Activated CD4-positive, alpha-beta T cell treated with anti-CD3 and anti-CD28 coated beads, Interleukin-2, amount 50 U/mL, for 1 hour (primary cell): ENCODE results near the gene ALAS1.
"Not testable (repeated sequence)": the region's sequence is repeated elsewhere in the genome, so short reads cannot be mapped to it uniquely, and the experiment has no call there.

Experiments
- DNase-seq: peaks from one replicate; pipeline ENCODE4 v3.0.0-alpha.2; 2020

Gene ALAS1

GRCh38 chr3:52177701-52178042, 20.3 kb upstream of the ALAS1 start:
- no peak for DNase-seq

GRCh38 chr3:52178126-52178525, 19.8 kb upstream of the ALAS1 start:
- DNase-seq: not testable (repeated sequence)

- no peak for DNase-seq
These were observed 19.4 kb upstream of the ALAS1 start for GRCh38 chr3:52178537-52178936.

- no peak for DNase-seq
These were observed 16.4 kb upstream of the ALAS1 start for GRCh38 chr3:52181543-52181942.

- no peak for DNase-seq
These were observed 15.8 kb upstream of the ALAS1 start for GRCh38 chr3:52182196-52182595.

GRCh38 chr3:52182691-52183090, 15.3 kb upstream of the ALAS1 start:
- DNase-seq: no peak

GRCh38 chr3:52183786-52184445, 14.0 kb upstream of the ALAS1 start:
- DNase-seq: no peak

- no peak for DNase-seq
These were observed 13.3 kb upstream of the ALAS1 start for GRCh38 chr3:52184690-52185089.

- DNase-seq: no peak
These were observed 12.6 kb upstream of the ALAS1 start for GRCh38 chr3:52185311-52185710.

GRCh38 chr3:52185837-52186236, 12.1 kb upstream of the ALAS1 start:
- DNase-seq: no peak

- DNase-seq: no peak
These were observed 11.2 kb upstream of the ALAS1 start for GRCh38 chr3:52186729-52187128.

GRCh38 chr3:52188556-52188955, 9.4 kb upstream of the ALAS1 start:
- DNase-seq: no peak

GRCh38 chr3:52190294-52191074, 7.5 kb upstream of the ALAS1 start:
- DNase-seq: no peak

- no peak for DNase-seq
These were observed 6.3 kb upstream of the ALAS1 start for GRCh38 chr3:52191663-52192062.

GRCh38 chr3:52193065-52193464, 4.9 kb upstream of the ALAS1 start:
- DNase-seq: no peak

- DNase-seq: no peak
These were observed 3.3 kb upstream of the ALAS1 start for GRCh38 chr3:52194485-52195290.

GRCh38 chr3:52195291-52195597, 2.7 kb upstream of the ALAS1 start:
- no peak for DNase-seq

GRCh38 chr3:52195823-52196331, 2.1 kb upstream of the ALAS1 start:
- DNase-seq: no peak

GRCh38 chr3:52196977-52197376, 983 bp upstream of the ALAS1 start:
- DNase-seq: no peak

- no peak for DNase-seq
These were observed 490 bp upstream of the ALAS1 start for GRCh38 chr3:52197499-52197841.

GRCh38 chr3:52198643-52199608, 966 bp downstream of the ALAS1 start:
- DNase-seq: no peak

GRCh38 chr3:52200981-52201679, 3.2 kb downstream of the ALAS1 start:
- no peak for DNase-seq
